CD14-positive monocyte (primary cell): Measurements from ENCODE around the gene SERPINA12. TPM values are rescaled to one million over a fixed set of nuclear protein-coding genes. Genes with fewer than 3 reads are reported as not detected.

Experiments
- DNase-seq, 3 donors: peaks; one replicate each; pipeline ENCODE4 v3.0.0-alpha.2; 2011 to 2022
- H2AFZ ChIP-seq: 2 replicates; pipeline ENCODE4 v1.6.0; 2012; ENCODE audit warnings: mild to moderate bottlenecking, low read depth, low read length, inconsistent platforms; ENCODE audit not compliant: insufficient read depth, poor library complexity, severe bottlenecking
- H3K27ac ChIP-seq, 2 donors: 1 replicate in 1 of 2; 2 replicates in 1 of 2; pipeline ENCODE4 v1.5.1; 2012 to 2013; ENCODE audit warnings: low read length in 2 of 2, control low read depth in 1 of 2, inconsistent platforms in 1 of 2, low read depth in 1 of 2, mild to moderate bottlenecking in 1 of 2
- H3K27me3 ChIP-seq, 2 donors: one replicate each; pipeline versions ENCODE4 v1.6.0 to v1.6.1; 2011 to 2013; ENCODE audit warnings: low read length in 2 of 2; ENCODE audit not compliant: control insufficient read depth in 2 of 2, insufficient read depth in 2 of 2
- H3K36me3 ChIP-seq, 2 donors: replicated peaks in 1 of 2; 1 replicate in 1 of 2; 2 replicates in 1 of 2; pipeline versions ENCODE4 v1.5.1 to v1.6.1; 2012 to 2013; ENCODE audit warnings: low read length in 2 of 2, control low read depth in 1 of 2, inconsistent platforms in 1 of 2, mild to moderate bottlenecking in 1 of 2; ENCODE audit not compliant: insufficient read depth in 2 of 2, control insufficient read depth in 1 of 2
- H3K4me1 ChIP-seq, 2 donors: 1 replicate in 1 of 2; 2 replicates in 1 of 2; pipeline versions ENCODE4 v1.5.1 to v1.6.1; 2012 to 2013; ENCODE audit warnings: low read length in 2 of 2, control low read depth in 1 of 2, inconsistent platforms in 1 of 2, mild to moderate bottlenecking in 1 of 2, moderate library complexity in 1 of 2; ENCODE audit not compliant: insufficient read depth in 2 of 2, control insufficient read depth in 1 of 2
- H3K4me2 ChIP-seq: replicated peaks from 2 replicates; pipeline ENCODE3; 2012; ENCODE audit warnings: low read length, moderate library complexity, mild to moderate bottlenecking; ENCODE audit not compliant: poor library complexity, severe bottlenecking; ENCODE audit errors: extremely low read depth
- H3K4me3 ChIP-seq, 3 experiments: fragments of 200-600 bp in 1 of 3; sonication (generic) in 1 of 3; replicated peaks in 1 of 3; 1 replicate in 2 of 3; 2 replicates in 1 of 3; pipeline ENCODE4 v1.5.1; 2011 to 2013; ENCODE audit warnings: low read length in 3 of 3, mild to moderate bottlenecking in 3 of 3, control low read depth in 2 of 3, low read depth in 2 of 3, inconsistent platforms in 1 of 3, moderate library complexity in 1 of 3
- H3K79me2 ChIP-seq: 2 replicates; pipeline ENCODE4 v1.6.0; 2012; ENCODE audit warnings: mild to moderate bottlenecking, control low read depth, inconsistent platforms, low read length, moderate library complexity; ENCODE audit not compliant: insufficient read depth
- H3K9ac ChIP-seq: 2 replicates; pipeline ENCODE4 v1.6.0; 2017; ENCODE audit warnings: low read length, mild to moderate bottlenecking; ENCODE audit not compliant: insufficient read depth, poor library complexity, severe bottlenecking
- H3K9me3 ChIP-seq, 2 donors: replicated peaks in 1 of 2; 1 replicate in 1 of 2; 2 replicates in 1 of 2; pipeline versions ENCODE4 v1.5.1 to v1.6.1; 2012 to 2013; ENCODE audit warnings: low read length in 2 of 2, control low read depth in 1 of 2; ENCODE audit not compliant: control insufficient read depth in 1 of 2, insufficient read depth in 1 of 2
- H4K20me1 ChIP-seq: 2 replicates; pipeline ENCODE4 v1.6.0; 2012; ENCODE audit warnings: mild to moderate bottlenecking, low read length, control low read depth, moderate library complexity; ENCODE audit not compliant: insufficient read depth
- H3K27ac Mint-ChIP-seq, 7 donors: one replicate each; pipeline ENCODE4 v1.8.0; 2020; ENCODE audit warnings: mild to moderate bottlenecking in 7 of 7, mixed read lengths in 7 of 7, moderate library complexity in 6 of 7, inconsistent platforms in 2 of 7
- H3K27me3 Mint-ChIP-seq, 3 donors: one replicate each; pipeline ENCODE4 v1.8.0; 2021 to 2022; ENCODE audit warnings: low read depth in 3 of 3, mild to moderate bottlenecking in 3 of 3, mixed read lengths in 3 of 3, moderate library complexity in 3 of 3, inconsistent platforms in 1 of 3
- H3K36me3 Mint-ChIP-seq, 2 donors: one replicate each; pipeline ENCODE4 v1.8.0; 2020; ENCODE audit warnings: mixed read lengths in 2 of 2, inconsistent platforms in 1 of 2, mild to moderate bottlenecking in 1 of 2
- H3K4me1 Mint-ChIP-seq: one replicate; pipeline ENCODE4 v1.8.0; 2020; ENCODE audit warnings: mild to moderate bottlenecking, mixed read lengths
- H3K4me3 Mint-ChIP-seq, 2 donors: one replicate each; pipeline ENCODE4 v1.8.0; 2020; ENCODE audit warnings: mild to moderate bottlenecking in 2 of 2, mixed read lengths in 2 of 2, moderate library complexity in 1 of 2
- H3K9me3 Mint-ChIP-seq, 7 donors: one replicate each; pipeline ENCODE4 v1.8.0; 2020 to 2022; ENCODE audit warnings: mixed read lengths in 7 of 7, mild to moderate bottlenecking in 6 of 7, moderate library complexity in 6 of 7, inconsistent platforms in 2 of 7
- WGBS: methylation state at CpG from one replicate; pipeline ENCODE4 v1.1.5; 2013; ENCODE audit warnings: missing lambda C conversion rate; ENCODE audit not compliant: insufficient coverage; 5-methylcytosine and 5-hydroxymethylcytosine counted together
- intact Hi-C, 2 donors: fragments of 100-400 bp; cut with micrococcal nuclease; formaldehyde crosslinking; loops; one replicate each; pipeline versions ENCODE4 v1.15.0 to v1.15.1; 2023
- polyA plus RNA-seq, 3 donors: library from polyadenylated mRNA; depleted of rRNA in 1 of 3; unstranded in 2 of 3; stranded (reverse) in 1 of 3; fragments of 300-500 nt in 2 of 3; fragments of >200 nt in 1 of 3; fragmentation: Illumina TruSeq in 2 of 3; gene quantifications; 1 replicate in 2 of 3; 2 replicates in 1 of 3; pipeline ENCODE4 v1.2.3, GENCODE V29; 2012 to 2021
- TF ChIP-seq, protein P1 (sequence below): fragments of 200-600 bp; IDR thresholded peaks from one replicate; pipeline ENCODE4 v1.8.0; 2022; ENCODE audit warnings: antibody characterized with exemption, mild to moderate bottlenecking

Gene SERPINA12
- polyA plus RNA-seq, 3 donors = not detected

DNA sequence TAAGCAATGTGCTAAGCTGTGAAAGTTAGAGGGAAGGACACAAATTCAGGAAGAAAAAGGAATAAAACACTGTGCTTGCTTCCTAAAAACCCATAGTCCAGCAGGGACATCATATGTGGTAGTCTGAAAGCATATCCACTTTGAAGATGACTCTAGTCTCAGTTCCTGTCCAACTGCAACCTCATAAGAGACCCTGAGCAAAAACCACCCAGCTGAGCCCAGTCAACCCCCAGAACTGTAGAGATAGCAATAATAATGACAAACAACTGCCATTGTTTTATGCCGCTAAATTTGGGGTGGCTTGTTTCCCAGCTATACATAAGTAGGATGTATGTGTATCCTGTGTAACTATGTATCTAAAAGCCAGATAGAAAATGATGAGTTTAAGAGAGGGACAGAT is 48.1 kb upstream of the SERPINA12 start:
- H3K9me3 ChIP-seq = peaks cover 0 to 11% of the 10 kb centered on the region in 2 donors
- H3K36me3 ChIP-seq = no peaks in the 10 kb centered on the region
- no CpG with 5 or more reads among the region's 1 CpG for WGBS
- no peak for DNase-seq
- H3K4me2 ChIP-seq = no peak overlapping the region
- TF ChIP-seq, protein P1, sequence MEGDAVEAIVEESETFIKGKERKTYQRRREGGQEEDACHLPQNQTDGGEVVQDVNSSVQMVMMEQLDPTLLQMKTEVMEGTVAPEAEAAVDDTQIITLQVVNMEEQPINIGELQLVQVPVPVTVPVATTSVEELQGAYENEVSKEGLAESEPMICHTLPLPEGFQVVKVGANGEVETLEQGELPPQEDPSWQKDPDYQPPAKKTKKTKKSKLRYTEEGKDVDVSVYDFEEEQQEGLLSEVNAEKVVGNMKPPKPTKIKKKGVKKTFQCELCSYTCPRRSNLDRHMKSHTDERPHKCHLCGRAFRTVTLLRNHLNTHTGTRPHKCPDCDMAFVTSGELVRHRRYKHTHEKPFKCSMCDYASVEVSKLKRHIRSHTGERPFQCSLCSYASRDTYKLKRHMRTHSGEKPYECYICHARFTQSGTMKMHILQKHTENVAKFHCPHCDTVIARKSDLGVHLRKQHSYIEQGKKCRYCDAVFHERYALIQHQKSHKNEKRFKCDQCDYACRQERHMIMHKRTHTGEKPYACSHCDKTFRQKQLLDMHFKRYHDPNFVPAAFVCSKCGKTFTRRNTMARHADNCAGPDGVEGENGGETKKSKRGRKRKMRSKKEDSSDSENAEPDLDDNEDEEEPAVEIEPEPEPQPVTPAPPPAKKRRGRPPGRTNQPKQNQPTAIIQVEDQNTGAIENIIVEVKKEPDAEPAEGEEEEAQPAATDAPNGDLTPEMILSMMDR = no peak
- no peaks in the 10 kb centered on the region for H3K79me2 ChIP-seq
- H3K9me3 Mint-ChIP-seq = peaks cover 6 to 23% (median 19%) of the 10 kb centered on the region in 7 donors
- H3K9ac ChIP-seq = no peak overlapping the region
- H2AFZ ChIP-seq = no peak overlapping the region
- no peaks in the 10 kb centered on the region for H3K4me1 Mint-ChIP-seq
- H4K20me1 ChIP-seq = no peaks in the 10 kb centered on the region
- no peaks in the 10 kb centered on the region for H3K27me3 ChIP-seq
- H3K27ac ChIP-seq = no peak overlapping the region
- H3K36me3 Mint-ChIP-seq = no peaks in the 10 kb centered on the region
- H3K27me3 Mint-ChIP-seq = peaks cover 2 to 11% (median 3%) of the 10 kb centered on the region in 3 donors
- H3K4me3 ChIP-seq = no peak overlapping the region
- no peak overlapping the region for H3K27ac Mint-ChIP-seq
- no peaks in the 10 kb centered on the region for H3K4me1 ChIP-seq
- intact Hi-C loops = no loop called here
- H3K4me3 Mint-ChIP-seq = no peak overlapping the region

DNA sequence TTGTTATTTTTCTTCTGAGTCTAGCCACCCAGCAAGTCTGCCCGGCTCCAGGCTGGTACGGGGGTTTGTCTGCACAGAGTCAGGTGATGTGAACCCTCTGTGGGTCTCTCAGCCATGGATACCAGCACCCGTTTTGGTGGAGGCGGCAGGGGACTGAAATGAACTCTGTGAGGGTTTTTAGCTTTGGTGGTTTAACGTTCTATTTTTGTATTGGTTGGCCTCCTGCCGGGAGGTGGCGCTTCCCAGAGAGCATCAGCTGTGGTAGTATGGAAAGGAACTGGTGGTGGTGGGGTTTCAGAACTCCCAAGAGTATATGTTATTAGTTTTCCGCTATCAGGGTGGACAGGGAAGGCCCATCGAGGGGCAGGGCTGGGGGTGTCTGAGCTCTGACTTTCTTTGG is 46.7 kb upstream of the SERPINA12 start:
- Mint-ChIP-seq H3K4me1 (no peaks in the 10 kb centered on the region), H3K4me3 (no peak overlapping the region), H3K9me3 (peaks cover 6 to 23% (median 17%) of the 10 kb centered on the region in 7 donors), H3K36me3 (no peaks in the 10 kb centered on the region), H3K27me3 (peaks cover 3 to 11% (median 5%) of the 10 kb centered on the region in 3 donors), H3K27ac (no peak overlapping the region)
- no peak for DNase-seq
- Histone ChIP-seq H3K9ac (no peak overlapping the region), H3K36me3 (no peaks in the 10 kb centered on the region), H3K9me3 (peaks cover 0 to 11% of the 10 kb centered on the region in 2 donors), H3K79me2 (no peaks in the 10 kb centered on the region), H2AFZ (no peak overlapping the region), H3K27me3 (no peaks in the 10 kb centered on the region), H4K20me1 (no peaks in the 10 kb centered on the region), H3K27ac (no peak overlapping the region), H3K4me3 (no peak overlapping the region), H3K4me1 (no peaks in the 10 kb centered on the region), H3K4me2 (no peak overlapping the region)
- TF ChIP-seq, protein P1 = no peak
- 91% methylated on average over 8 of the region's 9 CpGs for WGBS
- intact Hi-C loops = no loop called here
